Measurements from ENCODE around the gene TNN.
"Not testable (repeated sequence)": the region's sequence is repeated elsewhere in the genome, so short reads cannot be mapped to it uniquely, and the experiment has no call there.

Gene TNN

GRCh38 chr1:175090780-175091179, 23.1 kb downstream of the TNN start:
- H3K4me1 ChIP-seq (ENCODE audit: insufficient read depth, low read length), result peaks cover 10% of the 10 kb centered on the region
- H3K27ac ChIP-seq (ENCODE audit: low read length), result no peak overlapping the region
- no peak overlapping the region for H3K4me3 ChIP-seq (ENCODE audit: low read length)
- H3K9me3 ChIP-seq (ENCODE audit: insufficient read depth, low read depth, low read length), result no peaks in the 10 kb centered on the region
- no peaks in the 10 kb centered on the region for H3K36me3 ChIP-seq (ENCODE audit: insufficient read depth, low read depth, low read length)
- H3K27me3 ChIP-seq (ENCODE audit: insufficient read depth, low read length), result no peaks in the 10 kb centered on the region
- H3K9ac ChIP-seq (ENCODE audit: low read depth, low read length), result no peak overlapping the region

GRCh38 chr1:175094626-175095025, 27.0 kb downstream of the TNN start:
- Histone ChIP-seq H3K36me3 (ENCODE audit: insufficient read depth, low read depth, low read length) (no peaks in the 10 kb centered on the region), H3K9ac (ENCODE audit: low read depth, low read length) (no peak overlapping the region), H3K4me3 (ENCODE audit: low read length) (no peak overlapping the region), H3K27ac (ENCODE audit: low read length) (no peak overlapping the region), H3K27me3 (ENCODE audit: insufficient read depth, low read length) (no peaks in the 10 kb centered on the region), H3K4me1 (ENCODE audit: insufficient read depth, low read length) (no peaks in the 10 kb centered on the region), H3K9me3 (ENCODE audit: insufficient read depth, low read depth, low read length) (no peaks in the 10 kb centered on the region)

DNA sequence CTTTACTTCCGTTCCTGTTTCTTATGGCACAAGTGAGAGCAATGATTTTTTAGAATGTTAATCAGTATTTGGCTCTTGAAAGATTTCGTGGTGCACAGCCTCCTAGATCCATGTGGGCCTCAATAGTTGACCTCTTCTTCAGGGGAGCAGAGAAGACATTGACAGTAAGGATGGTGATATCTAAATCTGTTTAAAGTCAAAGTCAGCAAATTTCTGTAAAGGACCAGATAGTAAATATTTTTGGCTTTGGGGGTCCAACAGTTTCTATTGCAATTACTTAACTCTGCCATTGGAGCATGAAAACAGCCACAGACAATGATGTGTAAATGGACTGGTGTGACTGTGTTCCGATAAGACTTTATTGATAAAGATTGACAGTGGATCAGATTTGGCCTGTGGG, 27.4 kb downstream of the TNN start:
- Histone ChIP-seq H3K36me3 (ENCODE audit: insufficient read depth, low read depth, low read length) (no peaks in the 10 kb centered on the region), H3K4me3 (ENCODE audit: low read length) (no peak overlapping the region), H3K9me3 (ENCODE audit: insufficient read depth, low read depth, low read length) (no peaks in the 10 kb centered on the region), H3K9ac (ENCODE audit: low read depth, low read length) (no peak overlapping the region), H3K27me3 (ENCODE audit: insufficient read depth, low read length) (no peaks in the 10 kb centered on the region), H3K27ac (ENCODE audit: low read length) (no peak overlapping the region), H3K4me1 (ENCODE audit: insufficient read depth, low read length) (no peaks in the 10 kb centered on the region)

DNA sequence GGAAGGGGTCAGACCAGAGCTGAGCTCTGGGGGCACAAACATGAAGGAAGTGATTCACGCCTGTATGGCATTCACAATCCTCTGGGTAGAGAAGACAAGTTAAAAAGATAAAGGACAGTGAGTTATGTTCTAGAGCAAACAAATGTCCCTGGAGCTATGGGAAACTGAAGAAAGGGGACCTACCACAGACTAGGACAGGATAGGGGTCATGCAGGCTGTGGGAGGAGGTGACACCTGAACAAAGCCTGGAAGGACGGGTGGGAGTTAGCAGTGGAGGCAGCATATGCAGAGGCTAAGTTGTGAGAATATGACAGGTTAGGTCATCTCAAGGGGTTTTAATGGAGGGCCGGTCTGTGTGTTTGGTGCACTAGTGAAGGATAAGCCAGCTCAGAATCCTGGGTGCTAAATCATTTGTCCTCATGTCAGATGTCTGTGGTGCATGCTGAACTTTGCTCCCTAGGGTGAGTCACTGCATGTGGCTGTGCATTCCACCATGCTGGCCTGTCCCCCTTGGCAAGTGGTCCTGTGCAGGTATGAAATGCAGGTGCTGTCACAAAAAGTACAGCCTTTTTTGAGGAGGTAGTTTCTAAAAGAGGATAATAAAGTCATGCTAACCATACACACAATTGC, 28.5 kb downstream of the TNN start:
- H3K27ac ChIP-seq (ENCODE audit: low read length), result no peak overlapping the region
- H3K4me1 ChIP-seq (ENCODE audit: insufficient read depth, low read length), result no peaks in the 10 kb centered on the region
- H3K27me3 ChIP-seq (ENCODE audit: insufficient read depth, low read length), result no peaks in the 10 kb centered on the region
- H3K4me3 ChIP-seq (ENCODE audit: low read length), result no peak overlapping the region
- H3K9me3 ChIP-seq (ENCODE audit: insufficient read depth, low read depth, low read length), result no peaks in the 10 kb centered on the region
- H3K9ac ChIP-seq (ENCODE audit: low read depth, low read length), result no peak overlapping the region
- H3K36me3 ChIP-seq (ENCODE audit: insufficient read depth, low read depth, low read length), result no peaks in the 10 kb centered on the region

GRCh38 chr1:175097361-175097760, 29.7 kb downstream of the TNN start:
- H3K27ac ChIP-seq (ENCODE audit: low read length), result no peak overlapping the region
- no peaks in the 10 kb centered on the region for H3K36me3 ChIP-seq (ENCODE audit: insufficient read depth, low read depth, low read length)
- no peaks in the 10 kb centered on the region for H3K9me3 ChIP-seq (ENCODE audit: insufficient read depth, low read depth, low read length)
- no peak overlapping the region for H3K4me3 ChIP-seq (ENCODE audit: low read length)
- H3K27me3 ChIP-seq (ENCODE audit: insufficient read depth, low read length), result no peaks in the 10 kb centered on the region
- no peaks in the 10 kb centered on the region for H3K4me1 ChIP-seq (ENCODE audit: insufficient read depth, low read length)
- no peak overlapping the region for H3K9ac ChIP-seq (ENCODE audit: low read depth, low read length)

GRCh38 chr1:175099916-175100315, 32.3 kb downstream of the TNN start:
- Histone ChIP-seq H3K27ac (ENCODE audit: low read length) (no peak overlapping the region), H3K9me3 (ENCODE audit: insufficient read depth, low read depth, low read length) (no peaks in the 10 kb centered on the region), H3K36me3 (ENCODE audit: insufficient read depth, low read depth, low read length) (no peaks in the 10 kb centered on the region), H3K4me3 (ENCODE audit: low read length) (no peak overlapping the region), H3K4me1 (ENCODE audit: insufficient read depth, low read length) (no peaks in the 10 kb centered on the region), H3K27me3 (ENCODE audit: insufficient read depth, low read length) (no peaks in the 10 kb centered on the region), H3K9ac (ENCODE audit: low read depth, low read length) (no peak overlapping the region)

GRCh38 chr1:175102166-175102565, 34.5 kb downstream of the TNN start:
- H3K4me3 ChIP-seq (ENCODE audit: low read length); H3K9ac ChIP-seq (ENCODE audit: low read depth, low read length); H3K27ac ChIP-seq (ENCODE audit: low read length); H3K27me3 ChIP-seq (ENCODE audit: insufficient read depth, low read length); H3K4me1 ChIP-seq (ENCODE audit: insufficient read depth, low read length); H3K9me3 ChIP-seq (ENCODE audit: insufficient read depth, low read depth, low read length); H3K36me3 ChIP-seq (ENCODE audit: insufficient read depth, low read depth, low read length): not testable (repeated sequence)

DNA sequence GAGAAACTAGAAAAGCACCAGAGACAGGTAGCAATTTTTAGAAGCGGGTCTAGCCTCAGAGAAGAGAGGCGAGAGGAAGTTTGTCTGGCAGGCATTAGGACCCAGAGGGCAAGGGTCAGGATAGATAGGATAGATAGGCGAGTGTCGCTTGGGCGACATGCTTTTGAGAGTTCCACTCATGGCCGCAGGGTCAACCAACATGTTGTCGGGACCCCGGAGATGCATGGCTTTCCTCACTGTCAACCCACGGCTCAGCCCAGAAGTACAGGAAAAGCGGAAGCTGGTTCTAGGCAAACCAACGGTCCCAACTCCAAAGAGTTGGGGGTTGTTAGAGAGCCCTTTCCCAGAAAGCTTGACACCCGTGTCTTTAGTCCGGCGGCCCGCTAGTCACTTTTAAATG, 38.9 kb downstream of the TNN start:
- not testable (repeated sequence) for H3K27me3 ChIP-seq (ENCODE audit: insufficient read depth, low read length); H3K4me3 ChIP-seq (ENCODE audit: low read length); H3K9ac ChIP-seq (ENCODE audit: low read depth, low read length); H3K9me3 ChIP-seq (ENCODE audit: insufficient read depth, low read depth, low read length); H3K36me3 ChIP-seq (ENCODE audit: insufficient read depth, low read depth, low read length); H3K4me1 ChIP-seq (ENCODE audit: insufficient read depth, low read length); H3K27ac ChIP-seq (ENCODE audit: low read length)

DNA sequence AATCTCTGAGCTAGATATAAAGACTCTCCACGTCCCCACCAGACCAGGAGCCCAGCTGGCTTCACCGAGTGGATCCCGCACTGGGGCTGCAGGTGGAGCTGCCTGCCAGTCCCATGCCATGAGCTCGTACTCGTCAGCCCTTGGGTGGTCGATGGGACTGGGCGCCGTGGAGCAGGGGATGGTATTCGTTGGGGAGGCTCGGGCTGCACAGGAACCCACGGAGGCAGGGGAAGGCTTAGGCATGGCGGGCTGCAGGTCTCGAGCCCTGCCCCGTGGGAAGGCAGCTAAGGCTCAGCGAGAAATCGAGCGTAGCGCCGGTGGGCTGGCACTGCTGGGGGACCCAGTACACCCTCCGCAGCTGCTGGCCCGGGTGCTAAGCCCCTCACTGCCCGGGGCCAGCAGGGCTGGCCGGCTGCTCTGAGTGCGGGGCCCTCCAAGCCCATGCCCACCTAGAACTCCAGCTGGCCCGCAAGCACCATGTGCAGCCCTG, 40.7 kb downstream of the TNN start:
- H3K4me3 ChIP-seq (ENCODE audit: low read length); H3K36me3 ChIP-seq (ENCODE audit: insufficient read depth, low read depth, low read length); H3K9me3 ChIP-seq (ENCODE audit: insufficient read depth, low read depth, low read length); H3K27me3 ChIP-seq (ENCODE audit: insufficient read depth, low read length); H3K27ac ChIP-seq (ENCODE audit: low read length); H3K9ac ChIP-seq (ENCODE audit: low read depth, low read length); H3K4me1 ChIP-seq (ENCODE audit: insufficient read depth, low read length): not testable (repeated sequence)

- H3K27ac ChIP-seq (ENCODE audit: low read length), result no peak overlapping the region
- no peaks in the 10 kb centered on the region for H3K4me1 ChIP-seq (ENCODE audit: insufficient read depth, low read length)
- no peaks in the 10 kb centered on the region for H3K36me3 ChIP-seq (ENCODE audit: insufficient read depth, low read depth, low read length)
- H3K27me3 ChIP-seq (ENCODE audit: insufficient read depth, low read length), result no peaks in the 10 kb centered on the region
- H3K9me3 ChIP-seq (ENCODE audit: insufficient read depth, low read depth, low read length), result peaks cover 3% of the 10 kb centered on the region; the same call in 1 of the 2 replicates
- no peak overlapping the region for H3K9ac ChIP-seq (ENCODE audit: low read depth, low read length)
- H3K4me3 ChIP-seq (ENCODE audit: low read length), result no peak overlapping the region
These were observed 47.4 kb downstream of the TNN start for GRCh38 chr1:175114996-175115395.

- Histone ChIP-seq H3K36me3 (ENCODE audit: insufficient read depth, low read depth, low read length) (no peaks in the 10 kb centered on the region), H3K9me3 (ENCODE audit: insufficient read depth, low read depth, low read length) (peaks cover 3% of the 10 kb centered on the region; the same call in 1 of the 2 replicates), H3K4me1 (ENCODE audit: insufficient read depth, low read length) (no peaks in the 10 kb centered on the region), H3K4me3 (ENCODE audit: low read length) (no peak overlapping the region), H3K27ac (ENCODE audit: low read length) (no peak overlapping the region), H3K27me3 (ENCODE audit: insufficient read depth, low read length) (no peaks in the 10 kb centered on the region), H3K9ac (ENCODE audit: low read depth, low read length) (no peak overlapping the region)
These were observed 48.7 kb downstream of the TNN start for GRCh38 chr1:175116210-175116798.

GRCh38 chr1:175116903-175117302, 49.3 kb downstream of the TNN start:
- H3K4me3 ChIP-seq (ENCODE audit: low read length), result no peak overlapping the region
- H3K9ac ChIP-seq (ENCODE audit: low read depth, low read length), result no peak overlapping the region
- no peak overlapping the region for H3K27ac ChIP-seq (ENCODE audit: low read length)
- no peaks in the 10 kb centered on the region for H3K4me1 ChIP-seq (ENCODE audit: insufficient read depth, low read length)
- H3K9me3 ChIP-seq (ENCODE audit: insufficient read depth, low read depth, low read length), result peaks cover 3% of the 10 kb centered on the region; the same call in 1 of the 2 replicates
- no peaks in the 10 kb centered on the region for H3K36me3 ChIP-seq (ENCODE audit: insufficient read depth, low read depth, low read length)
- H3K27me3 ChIP-seq (ENCODE audit: insufficient read depth, low read length), result no peaks in the 10 kb centered on the region
